ENCODE measurements around the gene SYT15B. TPM values are rescaled to one million over a fixed set of nuclear protein-coding genes. Genes with fewer than 3 reads are reported as not detected.
"Not testable (repeated sequence)": the region's sequence is repeated elsewhere in the genome, so short reads cannot be mapped to it uniquely, and the experiment has no call there.

Gene SYT15B
- total and polyA plus RNA-seq, 4 donors: 0.59 to 15.9 (median 2.7) TPM; not detected in 1

- H3K9me3 ChIP-seq (ENCODE audit: control insufficient read depth, low read length); intact Hi-C loops (cut with DNase I); H3K4me3 ChIP-seq (ENCODE audit: low read length in 2 of 2); H3K4me1 ChIP-seq (ENCODE audit: control insufficient read depth in 1 of 2, insufficient read depth in 2 of 2, low read length in 2 of 2); H3K36me3 ChIP-seq (ENCODE audit: control insufficient read depth in 1 of 2, insufficient read depth in 2 of 2, low read length in 1 of 2); H3K27me3 ChIP-seq (ENCODE audit: control insufficient read depth in 1 of 2, insufficient read depth in 2 of 2, low read length in 1 of 2); DNase-seq; H3K27ac ChIP-seq (ENCODE audit: low read depth in 1 of 2, low read length in 2 of 2): not testable (repeated sequence)
- 1 to 4% methylated on average over 27 to 60 of the region's 80 CpGs for WGBS, 2 donors
- peak; percentile 24 for ATAC-seq (ENCODE audit: low FRiP score)
Measured at GRCh38 chr10:47762674-47763553, 478 bp downstream of the SYT15B start.

GRCh38 chr10:47758855-47759254, 4.5 kb downstream of the SYT15B start:
- H3K4me3 ChIP-seq (ENCODE audit: low read length in 2 of 2); H3K36me3 ChIP-seq (ENCODE audit: control insufficient read depth in 1 of 2, insufficient read depth in 2 of 2, low read length in 1 of 2); H3K27ac ChIP-seq (ENCODE audit: low read depth in 1 of 2, low read length in 2 of 2); H3K4me1 ChIP-seq (ENCODE audit: control insufficient read depth in 1 of 2, insufficient read depth in 2 of 2, low read length in 2 of 2); intact Hi-C loops (cut with DNase I); ATAC-seq (ENCODE audit: low FRiP score); H3K27me3 ChIP-seq (ENCODE audit: control insufficient read depth in 1 of 2, insufficient read depth in 2 of 2, low read length in 1 of 2); H3K9me3 ChIP-seq (ENCODE audit: control insufficient read depth, low read length); DNase-seq: not testable (repeated sequence)
- WGBS, 2 donors: 58% methylated on average over 4 of the region's 11 CpGs; no CpG with 5 or more reads in 1 of the 2 donors

- H3K36me3 ChIP-seq (ENCODE audit: control insufficient read depth in 1 of 2, insufficient read depth in 2 of 2, low read length in 1 of 2); H3K9me3 ChIP-seq (ENCODE audit: control insufficient read depth, low read length); ATAC-seq (ENCODE audit: low FRiP score); DNase-seq; H3K4me1 ChIP-seq (ENCODE audit: control insufficient read depth in 1 of 2, insufficient read depth in 2 of 2, low read length in 2 of 2); H3K27ac ChIP-seq (ENCODE audit: low read depth in 1 of 2, low read length in 2 of 2); H3K27me3 ChIP-seq (ENCODE audit: control insufficient read depth in 1 of 2, insufficient read depth in 2 of 2, low read length in 1 of 2); H3K4me3 ChIP-seq (ENCODE audit: low read length in 2 of 2); intact Hi-C loops (cut with DNase I): not testable (repeated sequence)
- WGBS, 2 donors: no CpG with 5 or more reads among the region's 13 CpGs
Measured at GRCh38 chr10:47756169-47756568, 7.2 kb downstream of the SYT15B start.

- H3K9me3 ChIP-seq (ENCODE audit: control insufficient read depth, low read length); intact Hi-C loops (cut with DNase I); H3K27me3 ChIP-seq (ENCODE audit: control insufficient read depth in 1 of 2, insufficient read depth in 2 of 2, low read length in 1 of 2); H3K4me3 ChIP-seq (ENCODE audit: low read length in 2 of 2); H3K27ac ChIP-seq (ENCODE audit: low read depth in 1 of 2, low read length in 2 of 2); H3K4me1 ChIP-seq (ENCODE audit: control insufficient read depth in 1 of 2, insufficient read depth in 2 of 2, low read length in 2 of 2); H3K36me3 ChIP-seq (ENCODE audit: control insufficient read depth in 1 of 2, insufficient read depth in 2 of 2, low read length in 1 of 2); DNase-seq: not testable (repeated sequence)
- no CpG with 5 or more reads among the region's 24 CpGs for WGBS, 2 donors
- ATAC-seq (ENCODE audit: low FRiP score): peak; percentile 11
Measured at GRCh38 chr10:47753871-47754270, 9.5 kb downstream of the SYT15B start.

GRCh38 chr10:47753176-47753575, 10.2 kb downstream of the SYT15B start:
- ATAC-seq (ENCODE audit: low FRiP score); H3K27me3 ChIP-seq (ENCODE audit: control insufficient read depth in 1 of 2, insufficient read depth in 2 of 2, low read length in 1 of 2); DNase-seq; intact Hi-C loops (cut with DNase I); H3K36me3 ChIP-seq (ENCODE audit: control insufficient read depth in 1 of 2, insufficient read depth in 2 of 2, low read length in 1 of 2); H3K4me1 ChIP-seq (ENCODE audit: control insufficient read depth in 1 of 2, insufficient read depth in 2 of 2, low read length in 2 of 2); H3K4me3 ChIP-seq (ENCODE audit: low read length in 2 of 2); H3K9me3 ChIP-seq (ENCODE audit: control insufficient read depth, low read length); H3K27ac ChIP-seq (ENCODE audit: low read depth in 1 of 2, low read length in 2 of 2): not testable (repeated sequence)
- WGBS, 2 donors: 90 to 100% methylated on average over 1 to 2 of the region's 3 CpGs

GRCh38 chr10:47751821-47752220, 11.6 kb downstream of the SYT15B start:
- WGBS, 2 donors: no CpG with 5 or more reads among the region's 3 CpGs
- H3K4me3 ChIP-seq (ENCODE audit: low read length in 2 of 2); intact Hi-C loops (cut with DNase I); DNase-seq; ATAC-seq (ENCODE audit: low FRiP score); H3K9me3 ChIP-seq (ENCODE audit: control insufficient read depth, low read length); H3K27ac ChIP-seq (ENCODE audit: low read depth in 1 of 2, low read length in 2 of 2); H3K4me1 ChIP-seq (ENCODE audit: control insufficient read depth in 1 of 2, insufficient read depth in 2 of 2, low read length in 2 of 2); H3K27me3 ChIP-seq (ENCODE audit: control insufficient read depth in 1 of 2, insufficient read depth in 2 of 2, low read length in 1 of 2); H3K36me3 ChIP-seq (ENCODE audit: control insufficient read depth in 1 of 2, insufficient read depth in 2 of 2, low read length in 1 of 2): not testable (repeated sequence)

GRCh38 chr10:47750360-47750759, 13.0 kb downstream of the SYT15B start:
- H3K27me3 ChIP-seq (ENCODE audit: control insufficient read depth in 1 of 2, insufficient read depth in 2 of 2, low read length in 1 of 2): not testable (repeated sequence)

GRCh38 chr10:47746780-47747376, 16.5 kb downstream of the SYT15B start:
- 3 to 7% methylated on average over 3 of the region's 4 CpGs for WGBS, 2 donors
- H3K9me3 ChIP-seq (ENCODE audit: control insufficient read depth, low read length); H3K4me3 ChIP-seq (ENCODE audit: low read length in 2 of 2); H3K27ac ChIP-seq (ENCODE audit: low read depth in 1 of 2, low read length in 2 of 2); intact Hi-C loops (cut with DNase I); H3K4me1 ChIP-seq (ENCODE audit: control insufficient read depth in 1 of 2, insufficient read depth in 2 of 2, low read length in 2 of 2); H3K36me3 ChIP-seq (ENCODE audit: control insufficient read depth in 1 of 2, insufficient read depth in 2 of 2, low read length in 1 of 2); H3K27me3 ChIP-seq (ENCODE audit: control insufficient read depth in 1 of 2, insufficient read depth in 2 of 2, low read length in 1 of 2): not testable (repeated sequence)
- peak in 1 of 2 donors; percentile 19 for DNase-seq
- peak; percentile 84 for ATAC-seq (ENCODE audit: low FRiP score)

More at GRCh38 chr10:47750360-47750759, 13.0 kb downstream of the SYT15B start:
- DNase-seq; intact Hi-C loops (cut with DNase I); H3K36me3 ChIP-seq (ENCODE audit: control insufficient read depth in 1 of 2, insufficient read depth in 2 of 2, low read length in 1 of 2); H3K4me1 ChIP-seq (ENCODE audit: control insufficient read depth in 1 of 2, insufficient read depth in 2 of 2, low read length in 2 of 2); H3K4me3 ChIP-seq (ENCODE audit: low read length in 2 of 2); ATAC-seq (ENCODE audit: low FRiP score); H3K27ac ChIP-seq (ENCODE audit: low read depth in 1 of 2, low read length in 2 of 2); H3K9me3 ChIP-seq (ENCODE audit: control insufficient read depth, low read length): not testable (repeated sequence)
- no CpG with 5 or more reads among the region's 8 CpGs for WGBS, 2 donors

GRCh38 chr10:47744881-47745280, 18.5 kb downstream of the SYT15B start:
- 0 to 7% methylated on average over 1 of the region's 4 CpGs for WGBS, 2 donors
- H3K27me3 ChIP-seq (ENCODE audit: control insufficient read depth in 1 of 2, insufficient read depth in 2 of 2, low read length in 1 of 2); H3K4me3 ChIP-seq (ENCODE audit: low read length in 2 of 2); H3K27ac ChIP-seq (ENCODE audit: low read depth in 1 of 2, low read length in 2 of 2); intact Hi-C loops (cut with DNase I); ATAC-seq (ENCODE audit: low FRiP score); H3K4me1 ChIP-seq (ENCODE audit: control insufficient read depth in 1 of 2, insufficient read depth in 2 of 2, low read length in 2 of 2); H3K36me3 ChIP-seq (ENCODE audit: control insufficient read depth in 1 of 2, insufficient read depth in 2 of 2, low read length in 1 of 2); H3K9me3 ChIP-seq (ENCODE audit: control insufficient read depth, low read length): not testable (repeated sequence)
- DNase-seq: peak in 1 of 2 donors; percentile 26
